ENCODE results near the gene U2SURP.

U2SURP gene

DNA sequence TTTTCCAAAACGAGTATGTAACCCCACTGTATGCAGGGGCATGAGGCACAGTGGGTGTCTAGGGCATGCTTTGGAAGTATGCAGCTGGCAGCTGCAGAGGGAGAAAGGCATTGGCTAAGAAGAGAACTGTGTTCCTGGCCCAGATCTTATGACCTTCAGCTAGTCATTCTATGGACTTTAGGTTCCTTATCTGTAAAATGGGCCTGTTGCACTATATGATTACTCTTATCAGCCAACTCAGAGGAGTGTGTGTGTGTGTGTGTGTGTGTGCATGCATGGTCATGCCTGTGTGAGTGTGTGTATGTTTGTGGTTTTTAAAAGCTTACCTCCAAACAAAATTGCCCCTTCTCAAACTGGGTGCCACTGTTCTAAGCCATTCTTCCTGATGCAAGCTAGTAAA lies 90.8 kb downstream of the U2SURP start:
- TF ChIP-seq CTCF (IDR thresholded peaks at IDR 0.05) = no peak
- H3K27ac ChIP-seq = no peak overlapping the region
- no peaks in the 10 kb centered on the region for H3K9me3 ChIP-seq
- no peaks in the 10 kb centered on the region for H3K4me1 ChIP-seq (ENCODE audit: control insufficient read depth in 1 of 2, insufficient read depth in 1 of 2, low read depth in 1 of 2, low read length in 1 of 2)
- no peaks in the 10 kb centered on the region for H3K36me3 ChIP-seq
- H3K27me3 ChIP-seq = no peaks in the 10 kb centered on the region
- no peak overlapping the region for H3K4me3 ChIP-seq (ENCODE audit: low read depth in 1 of 2, low read length in 1 of 2)

- TF ChIP-seq CTCF (IDR thresholded peaks at IDR 0.05) = no peak
- Histone ChIP-seq H3K27ac (no peak overlapping the region), H3K27me3 (peaks cover 3% of the 10 kb centered on the region), H3K9me3 (no peaks in the 10 kb centered on the region), H3K36me3 (no peaks in the 10 kb centered on the region), H3K4me1 (ENCODE audit: control insufficient read depth in 1 of 2, insufficient read depth in 1 of 2, low read depth in 1 of 2, low read length in 1 of 2) (no peaks in the 10 kb centered on the region), H3K4me3 (ENCODE audit: low read depth in 1 of 2, low read length in 1 of 2) (no peak overlapping the region)
These were observed 94.4 kb downstream of the U2SURP start for GRCh38 chr3:143095813-143096212.

DNA sequence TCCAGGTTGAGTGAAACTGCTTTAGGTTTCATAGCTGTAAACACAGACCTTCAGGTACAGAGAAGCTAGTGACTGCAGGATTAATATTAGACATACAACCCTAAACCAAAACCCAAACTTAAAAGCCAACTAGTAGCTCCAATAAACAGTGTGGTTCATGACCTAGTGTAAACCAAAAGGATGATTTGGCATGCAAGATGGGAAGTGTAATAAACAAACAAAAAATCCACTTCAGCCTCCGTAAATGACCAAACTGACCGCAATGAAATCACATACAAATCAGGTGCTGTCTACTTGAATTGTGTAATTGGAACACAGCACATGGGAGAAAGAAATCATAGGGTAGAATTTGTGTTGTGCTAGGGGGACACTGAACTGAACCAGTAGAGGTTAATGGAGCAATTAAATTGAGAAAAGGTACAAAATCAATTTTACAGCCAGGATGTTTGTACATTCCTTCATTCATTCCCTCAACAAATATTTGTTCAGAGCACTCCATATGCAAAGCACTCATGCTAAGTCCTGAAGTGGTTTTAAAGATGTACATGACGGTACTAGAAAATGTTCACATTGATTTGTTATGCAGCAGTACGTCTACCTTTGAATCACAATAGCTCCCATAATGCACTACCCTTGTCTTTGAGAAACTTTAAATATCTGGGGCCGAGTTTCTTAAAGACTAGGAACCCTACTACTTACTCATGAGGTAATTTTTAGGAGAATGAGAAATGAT lies 96.8 kb downstream of the U2SURP start:
- Histone ChIP-seq H3K4me1 (ENCODE audit: control insufficient read depth in 1 of 2, insufficient read depth in 1 of 2, low read depth in 1 of 2, low read length in 1 of 2) (no peaks in the 10 kb centered on the region), H3K27me3 (peaks cover 3% of the 10 kb centered on the region), H3K36me3 (no peaks in the 10 kb centered on the region), H3K27ac (no peak overlapping the region), H3K9me3 (no peaks in the 10 kb centered on the region), H3K4me3 (ENCODE audit: low read depth in 1 of 2, low read length in 1 of 2) (no peak overlapping the region)
- TF ChIP-seq CTCF (IDR thresholded peaks at IDR 0.05) = no peak

GRCh38 chr3:143099210-143099609 lies 97.8 kb downstream of the U2SURP start:
- Histone ChIP-seq H3K9me3 (peaks cover 9% of the 10 kb centered on the region), H3K4me3 (ENCODE audit: low read depth in 1 of 2, low read length in 1 of 2) (no peak overlapping the region), H3K36me3 (no peaks in the 10 kb centered on the region), H3K27ac (no peak overlapping the region), H3K4me1 (ENCODE audit: control insufficient read depth in 1 of 2, insufficient read depth in 1 of 2, low read depth in 1 of 2, low read length in 1 of 2) (no peaks in the 10 kb centered on the region), H3K27me3 (peaks cover 3% of the 10 kb centered on the region)
- no peak for TF ChIP-seq CTCF (IDR thresholded peaks at IDR 0.05)

DNA sequence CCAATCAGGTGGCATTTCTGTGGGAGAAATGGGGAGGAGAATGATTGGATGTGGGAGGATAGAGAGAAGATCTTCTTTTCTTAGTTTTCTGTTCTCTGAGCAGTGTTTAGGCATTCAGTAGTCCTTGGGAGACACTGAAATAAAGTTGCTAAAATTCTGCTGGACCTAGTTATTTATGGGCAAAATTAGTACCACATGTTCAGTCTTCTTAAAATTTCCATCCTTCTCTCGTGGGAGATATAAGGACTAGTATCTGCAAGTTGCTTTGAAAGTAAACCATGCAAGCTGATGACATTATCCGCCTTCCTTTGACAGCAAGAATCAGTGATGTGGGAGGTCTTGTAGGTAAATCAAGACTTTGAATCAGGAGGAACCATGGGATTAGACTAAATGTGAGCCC lies 98.3 kb downstream of the U2SURP start:
- H3K27ac ChIP-seq = no peak overlapping the region
- H3K36me3 ChIP-seq = no peaks in the 10 kb centered on the region
- no peaks in the 10 kb centered on the region for H3K4me1 ChIP-seq (ENCODE audit: control insufficient read depth in 1 of 2, insufficient read depth in 1 of 2, low read depth in 1 of 2, low read length in 1 of 2)
- H3K4me3 ChIP-seq (ENCODE audit: low read depth in 1 of 2, low read length in 1 of 2) = no peak overlapping the region
- no peak for TF ChIP-seq CTCF (IDR thresholded peaks at IDR 0.05)
- H3K9me3 ChIP-seq = peaks cover 14% of the 10 kb centered on the region
- H3K27me3 ChIP-seq = peaks cover 3% of the 10 kb centered on the region
